Stimulated activated CD4-positive, alpha-beta T cell treated with anti-CD3 and anti-CD28 coated beads, TNF-alpha, amount 100 ng/mL, for 4 hours (primary cell): ENCODE results near the gene DYSF.

Experiments
- DNase-seq, 3 experiments: peaks; one replicate each; pipeline ENCODE4 v3.0.0-alpha.2; 2020; ENCODE audit warnings: low read depth in 3 of 3

Gene DYSF

GRCh38 chr2:71456617-71457016, 3.3 kb downstream of the DYSF start:
- no peak for DNase-seq

GRCh38 chr2:71457123-71457915, 4.0 kb downstream of the DYSF start:
- DNase-seq: no peak

DNA sequence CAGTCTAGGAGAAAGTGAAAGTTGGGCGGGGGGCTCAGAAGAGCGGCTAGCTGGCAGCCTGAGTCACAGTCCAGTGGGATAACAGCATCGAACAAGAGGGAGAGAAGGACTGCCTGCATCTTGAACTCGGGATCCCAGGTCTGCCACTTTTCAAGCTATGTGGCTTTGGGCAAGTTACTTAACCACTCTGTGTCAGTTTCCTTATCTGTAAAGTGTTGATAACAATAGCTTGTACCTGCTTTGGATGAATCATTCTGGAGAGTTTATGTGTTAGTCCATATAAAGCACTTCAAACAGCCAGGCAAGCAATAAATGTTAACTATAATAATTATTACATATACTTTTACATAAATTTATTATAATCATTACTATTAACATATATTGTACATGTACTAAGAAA, 4.6 kb downstream of the DYSF start:
- no peak for DNase-seq

DNA sequence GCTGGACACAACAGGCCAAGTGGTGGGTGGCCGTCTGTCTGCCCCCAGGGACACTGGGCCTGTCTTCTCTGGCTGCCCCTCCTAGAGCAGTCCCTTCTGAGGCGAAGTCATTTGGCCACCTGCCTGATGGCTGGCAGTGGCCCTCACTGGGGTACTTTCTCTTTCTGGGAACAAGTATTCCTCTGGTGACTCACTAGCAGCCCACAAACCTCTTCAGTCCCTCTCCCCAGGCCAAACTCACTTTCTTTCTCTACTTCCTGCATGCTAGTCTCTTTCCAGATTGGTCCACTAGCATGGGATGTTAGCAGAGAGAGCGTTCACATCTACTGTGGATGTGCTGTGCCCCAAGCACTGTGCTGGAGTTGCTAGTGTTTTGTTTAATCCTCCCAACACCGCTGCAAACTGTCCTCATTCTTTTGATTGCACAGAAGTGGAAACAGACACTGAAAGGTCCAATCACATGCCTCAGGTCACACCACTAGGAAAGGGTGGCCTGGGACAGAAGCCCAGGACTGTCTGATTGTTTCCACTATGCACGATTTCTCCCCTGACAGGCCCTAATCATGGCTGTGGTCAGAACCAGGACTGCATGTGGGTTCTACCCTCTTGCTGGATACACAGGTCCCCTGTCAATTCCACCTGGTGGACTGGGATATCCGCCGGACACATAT, 5.2 kb downstream of the DYSF start:
- DNase-seq: no peak

DNA sequence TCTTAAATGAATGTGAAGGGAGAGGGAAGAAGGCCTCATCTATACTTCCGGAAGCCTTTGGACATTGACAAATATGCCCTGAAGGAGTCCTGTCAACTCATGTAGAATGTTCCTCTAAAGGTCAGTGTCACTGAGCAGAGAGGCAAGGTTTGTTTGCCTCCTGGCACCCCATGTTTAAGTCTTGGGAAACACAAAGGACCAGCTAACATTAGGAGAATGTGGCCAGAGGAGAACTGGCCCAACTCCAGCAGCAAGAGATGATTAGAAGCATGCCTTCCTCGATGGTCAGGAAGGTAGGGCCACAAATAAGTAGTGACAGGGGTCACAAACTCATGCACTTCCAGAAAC, 5.7 kb downstream of the DYSF start:
- DNase-seq: no peak

GRCh38 chr2:71460056-71460455, 6.7 kb downstream of the DYSF start:
- no peak for DNase-seq

DNA sequence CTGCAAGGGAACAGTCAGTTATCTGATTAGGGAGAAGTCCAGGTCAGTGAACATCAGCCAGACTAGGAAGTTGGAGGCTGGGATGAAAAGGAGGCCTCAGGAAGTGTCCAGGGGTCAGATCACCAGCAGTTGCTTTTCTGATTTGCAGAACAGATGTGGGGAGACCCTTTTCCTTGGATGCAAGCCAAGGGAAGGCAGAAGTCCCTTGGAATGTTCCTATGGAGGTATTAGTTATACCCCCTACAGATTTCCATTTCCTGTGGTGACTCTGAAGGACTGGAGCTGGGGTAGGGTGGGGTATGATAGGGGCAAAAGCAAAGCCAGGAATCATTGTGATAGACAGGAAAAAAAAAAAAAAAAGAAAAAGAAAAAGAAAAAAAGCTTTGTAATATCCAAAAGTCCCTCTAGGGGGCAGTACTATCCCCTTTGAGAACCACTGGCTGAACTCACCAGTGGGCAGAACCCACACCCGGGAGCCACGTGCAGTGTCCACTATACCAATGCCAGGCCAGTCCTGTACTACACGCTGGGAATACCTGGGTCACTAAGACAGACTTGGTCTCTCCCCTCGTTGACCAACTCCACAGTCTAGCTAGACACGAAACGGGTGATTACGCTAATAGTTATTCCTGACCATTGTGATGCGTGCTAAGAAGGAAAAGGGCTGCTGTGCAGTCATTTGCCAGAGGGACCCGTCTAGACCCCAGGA, 7.4 kb downstream of the DYSF start:
- no peak for DNase-seq

DNA sequence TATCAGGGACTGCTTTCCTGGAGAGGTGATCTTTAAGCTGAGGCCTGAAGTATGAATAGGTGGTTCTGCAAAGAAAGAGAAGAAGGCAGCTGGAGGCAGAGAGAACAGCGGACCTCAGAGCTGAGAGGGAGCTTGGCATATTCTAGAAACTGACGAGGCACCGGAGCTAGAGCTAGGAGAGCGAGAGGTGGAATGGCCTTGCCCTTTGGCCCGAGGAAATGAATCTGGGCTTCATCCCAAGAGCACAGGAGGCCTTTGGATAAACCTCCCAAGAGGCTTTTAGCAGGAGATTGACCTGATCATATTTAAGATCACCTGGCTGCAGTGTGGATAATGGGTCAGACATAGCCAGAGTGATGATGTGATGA, 7.9 kb downstream of the DYSF start:
- no peak for DNase-seq

DNA sequence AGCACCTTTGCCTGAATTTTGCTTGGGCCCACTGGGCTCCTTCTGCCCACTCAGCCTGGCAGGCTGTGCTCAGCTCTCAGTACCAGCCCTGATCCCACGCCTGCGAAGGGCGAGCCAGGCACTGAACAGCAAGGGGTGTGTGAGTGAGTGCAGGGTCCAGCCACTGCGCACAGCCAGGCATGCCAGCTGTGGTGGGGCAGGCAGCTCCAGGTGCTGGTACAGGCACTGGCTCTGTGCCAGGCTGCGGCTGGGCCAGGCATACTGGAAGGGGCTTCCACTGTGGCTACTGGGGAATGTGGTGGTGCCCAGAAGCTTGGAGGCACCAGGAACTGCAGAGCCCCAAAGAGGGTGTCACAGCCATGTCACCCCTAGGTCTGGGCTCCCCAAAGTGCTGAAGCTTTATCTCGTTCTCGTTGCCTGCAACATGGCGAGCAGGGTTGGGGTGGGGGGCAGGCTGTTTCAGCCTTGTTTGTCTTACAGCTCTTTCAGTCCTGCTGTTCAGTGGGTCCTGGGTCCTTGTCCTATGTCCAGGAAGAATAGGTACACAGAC, 8.8 kb downstream of the DYSF start:
- no peak for DNase-seq

- DNase-seq: no peak
Observed at GRCh38 chr2:71462641-71463341, 9.4 kb downstream of the DYSF start.

- DNase-seq: no peak
Observed at GRCh38 chr2:71463342-71463654, 9.9 kb downstream of the DYSF start.

DNA sequence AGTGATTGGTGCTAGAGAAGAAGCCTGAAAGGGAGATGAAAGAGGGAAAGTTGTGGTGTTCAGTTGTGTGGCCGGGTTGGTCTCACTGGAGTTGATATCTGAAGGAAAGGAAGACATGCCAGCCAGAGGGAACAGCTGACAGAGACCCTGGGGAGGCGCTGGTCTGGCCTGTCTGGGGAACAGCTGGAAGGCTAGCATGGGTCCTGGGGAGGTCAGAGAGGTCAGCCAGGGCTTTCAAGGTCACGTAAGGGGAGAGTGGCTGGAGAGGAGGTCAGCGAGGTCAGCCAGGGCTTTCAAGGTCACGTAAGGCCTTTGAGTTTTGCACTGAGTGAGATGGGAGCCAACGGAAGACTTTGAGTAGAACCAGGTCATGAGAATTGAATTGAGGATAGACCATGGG, 11.0 kb downstream of the DYSF start:
- DNase-seq: no peak

- no peak for DNase-seq
Observed at GRCh38 chr2:71465356-71465755, 12.0 kb downstream of the DYSF start.

DNA sequence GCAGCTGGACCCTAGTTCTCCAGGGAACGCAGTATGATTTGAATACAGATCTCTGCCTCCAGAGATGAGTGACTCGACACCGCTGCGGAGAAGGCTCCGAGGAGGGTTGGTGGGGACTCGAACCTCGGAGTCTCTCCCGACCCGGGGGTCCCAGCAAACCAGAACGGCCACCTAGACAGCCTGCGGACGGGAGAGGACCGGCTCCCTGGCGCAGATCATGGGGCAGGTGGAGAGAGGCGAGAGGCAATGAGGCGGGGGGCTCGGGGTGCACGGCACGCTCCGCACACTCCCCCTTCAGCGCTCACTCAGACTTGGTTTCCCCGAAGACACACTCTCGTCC, 12.6 kb downstream of the DYSF start:
- no peak for DNase-seq

DNA sequence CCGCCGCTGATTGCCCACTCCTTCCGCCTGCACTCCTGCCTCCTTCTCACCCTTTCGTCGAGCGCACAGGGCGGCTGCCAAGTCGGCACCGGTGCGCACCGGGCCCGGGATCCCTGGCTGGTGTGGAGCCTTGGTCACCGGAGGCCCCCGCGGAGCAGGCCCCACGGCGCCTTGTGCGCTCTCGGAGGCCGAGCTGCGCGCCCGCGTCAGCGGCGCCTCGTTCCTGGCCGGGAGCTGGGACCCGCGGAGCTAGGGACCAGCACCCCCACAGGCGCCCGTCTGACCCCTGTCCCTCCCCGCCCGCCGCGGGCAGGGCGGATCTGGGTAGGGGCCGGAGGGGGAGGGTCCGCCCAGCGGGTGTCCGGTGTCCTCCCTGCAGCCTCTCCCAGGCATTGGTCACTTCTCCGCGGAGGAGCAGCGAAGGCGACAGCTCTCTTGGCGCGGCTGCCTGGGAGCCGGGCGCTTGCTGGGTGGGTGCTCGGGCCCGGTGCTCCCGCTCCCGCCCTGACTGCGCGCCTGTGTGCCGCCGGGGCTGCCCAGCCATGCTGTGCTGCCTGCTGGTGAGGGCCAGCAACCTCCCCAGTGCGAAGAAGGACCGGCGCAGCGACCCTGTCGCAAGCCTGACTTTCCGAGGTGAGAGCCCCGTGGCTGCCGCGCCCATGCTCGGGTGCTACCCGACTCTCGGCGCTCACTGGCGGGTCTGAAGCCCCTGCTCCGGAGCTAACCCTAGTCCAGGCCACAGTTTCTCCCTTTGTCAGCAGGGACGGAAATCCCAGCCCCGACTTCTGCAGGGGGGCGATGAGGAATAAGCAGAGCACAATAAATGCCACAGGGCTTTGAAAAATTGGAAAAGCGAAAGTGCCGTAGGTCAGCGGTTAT, 13.2 kb downstream of the DYSF start:
- no peak for DNase-seq

GRCh38 chr2:71467180-71467815, 13.9 kb downstream of the DYSF start:
- no peak for DNase-seq

DNA sequence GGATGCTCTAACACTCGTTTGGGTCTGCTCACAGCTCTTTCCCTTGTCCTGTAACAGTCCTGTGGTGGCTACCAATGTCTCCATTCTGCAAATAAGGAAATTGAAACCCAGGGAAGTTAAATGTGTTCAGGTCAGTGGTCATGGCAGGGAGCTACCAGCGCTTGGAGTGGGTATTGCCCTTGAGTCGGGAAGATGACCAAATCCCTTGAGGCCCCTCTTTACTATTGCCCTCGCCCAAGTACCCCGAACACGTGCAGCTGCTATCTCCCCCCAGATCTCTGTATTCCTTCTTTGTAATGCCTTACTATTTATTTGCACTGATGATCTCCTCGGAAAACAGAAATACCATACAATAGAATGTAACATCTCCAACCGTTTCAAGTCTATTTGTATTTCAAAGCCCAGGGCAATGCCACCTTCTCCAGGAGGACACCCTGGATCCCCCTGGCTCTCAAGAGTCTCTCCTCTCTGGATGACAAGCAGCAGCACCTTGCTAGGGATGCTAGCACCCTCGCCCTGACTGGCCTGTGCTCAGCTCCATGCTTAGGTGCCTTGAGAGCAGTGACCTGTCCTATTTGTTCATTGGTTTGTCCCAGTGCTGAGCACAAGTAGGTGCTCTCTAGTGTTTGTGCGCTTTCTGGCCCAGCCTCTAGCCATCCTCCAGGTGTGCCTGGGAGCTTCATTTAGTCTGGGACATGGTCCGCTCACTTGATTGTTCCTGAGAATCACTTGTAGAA, 15.1 kb downstream of the DYSF start:
- no peak for DNase-seq

GRCh38 chr2:71469403-71470398, 16.3 kb downstream of the DYSF start:
- DNase-seq: no peak

DNA sequence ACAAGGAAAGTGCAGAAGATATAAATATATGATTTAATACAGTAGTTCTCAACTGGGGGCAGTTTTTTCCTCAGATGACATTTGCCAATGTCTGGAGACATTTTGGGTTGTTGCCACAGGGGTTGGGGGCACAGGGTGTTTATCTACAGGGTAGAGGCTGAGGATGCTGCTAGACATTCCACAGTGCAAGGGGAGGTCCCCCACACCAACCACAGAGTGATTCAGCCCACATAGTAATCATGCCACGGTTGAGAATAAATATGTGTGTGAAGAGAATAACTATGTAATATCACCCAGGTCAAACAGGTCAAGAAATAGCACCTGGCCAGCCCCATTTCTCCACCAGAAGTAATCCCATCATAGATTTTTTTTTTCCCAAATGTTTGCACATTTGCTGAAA, 17.9 kb downstream of the DYSF start:
- DNase-seq: no peak
